Ovary (tissue), 3 donors: ENCODE results near the gene NPVF.

Experiments used
- EP300 ChIP-seq: sonication (generic); formaldehyde crosslinking; IDR thresholded peaks from one replicate; pipeline ENCODE4 v1.6.1; 2017; ENCODE audit warnings: antibody characterized with exemption
- POLR2A ChIP-seq: fragments of 450-650 bp; IDR thresholded peaks from one replicate; pipeline ENCODE4 v1.6.1; 2017; ENCODE audit warnings: antibody characterized with exemption, mild to moderate bottlenecking, moderate library complexity
- TF ChIP-seq, protein P1 (sequence below), 3 donors: fragments of 450-650 bp in 2 of 3; fragments of 200-600 bp in 1 of 3; IDR thresholded peaks; one replicate each; pipeline versions ENCODE4 v1.5.1 to v1.8.0; 2016 to 2022; ENCODE audit warnings: antibody characterized with exemption in 3 of 3, mild to moderate bottlenecking in 1 of 3
- donor health status: DM: no; HTN: no; CAD: no.

GRCh38 chr7:25222666-25223065, 5.6 kb downstream of the NPVF start:
- TF ChIP-seq POLR2A, result no peak
- no peak for TF ChIP-seq EP300
- TF ChIP-seq, protein P1, sequence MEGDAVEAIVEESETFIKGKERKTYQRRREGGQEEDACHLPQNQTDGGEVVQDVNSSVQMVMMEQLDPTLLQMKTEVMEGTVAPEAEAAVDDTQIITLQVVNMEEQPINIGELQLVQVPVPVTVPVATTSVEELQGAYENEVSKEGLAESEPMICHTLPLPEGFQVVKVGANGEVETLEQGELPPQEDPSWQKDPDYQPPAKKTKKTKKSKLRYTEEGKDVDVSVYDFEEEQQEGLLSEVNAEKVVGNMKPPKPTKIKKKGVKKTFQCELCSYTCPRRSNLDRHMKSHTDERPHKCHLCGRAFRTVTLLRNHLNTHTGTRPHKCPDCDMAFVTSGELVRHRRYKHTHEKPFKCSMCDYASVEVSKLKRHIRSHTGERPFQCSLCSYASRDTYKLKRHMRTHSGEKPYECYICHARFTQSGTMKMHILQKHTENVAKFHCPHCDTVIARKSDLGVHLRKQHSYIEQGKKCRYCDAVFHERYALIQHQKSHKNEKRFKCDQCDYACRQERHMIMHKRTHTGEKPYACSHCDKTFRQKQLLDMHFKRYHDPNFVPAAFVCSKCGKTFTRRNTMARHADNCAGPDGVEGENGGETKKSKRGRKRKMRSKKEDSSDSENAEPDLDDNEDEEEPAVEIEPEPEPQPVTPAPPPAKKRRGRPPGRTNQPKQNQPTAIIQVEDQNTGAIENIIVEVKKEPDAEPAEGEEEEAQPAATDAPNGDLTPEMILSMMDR (IDR thresholded peaks at IDR 0.05), result no peak
